PC-9 (cell line): Measurements from ENCODE around the gene CAMTA1. TPM values are rescaled to one million over a fixed set of nuclear protein-coding genes. Genes with fewer than 3 reads are reported as not detected.

Experiments used
- BruUV-seq: library from RNA; stranded (reverse); fragments of 400-500 nt; replicated peaks from 2 replicates; lab custom pipeline; 2021; lab: Mats Ljungman, UMichigan
- CTCF ChIA-PET: fragments of 300-600 bp; sonication (Branson Sonifier 250); formaldehyde crosslinking; loops from one replicate; lab custom pipeline; 2022; ENCODE audit warnings: antibody characterized with exemption; lab: Charles Lee
- POLR2A ChIA-PET: fragments of 300-600 bp; sonication (Branson Sonifier 250); formaldehyde crosslinking; loops from one replicate; lab custom pipeline; 2022; ENCODE audit warnings: antibody characterized with exemption; ENCODE audit not compliant: unreplicated experiment; lab: Charles Lee
- DNase-seq, 2 experiments: peaks; one replicate each; pipeline versions ENCODE4 v3.0.0 to v3.0.0-alpha.2; 2015 to 2022; ENCODE audit warnings: mixed read lengths in 1 of 2
- H2AFZ ChIP-seq: fragments of 200-600 bp; sonication (generic); 2 replicates; pipeline ENCODE4 v1.8.1; 2017; ENCODE audit warnings: antibody characterized with exemption
- H3F3A ChIP-seq: fragments of 200-600 bp; sonication (generic); 2 replicates; pipeline ENCODE4 v1.8.1; 2017; ENCODE audit warnings: antibody characterized with exemption, mild to moderate bottlenecking, low read depth; ENCODE audit not compliant: insufficient read depth
- H3K27ac ChIP-seq: fragments of 200-600 bp; sonication (generic); 2 replicates; pipeline ENCODE4 v1.6.1; 2016; ENCODE audit warnings: mixed run types
- H3K27me3 ChIP-seq: fragments of 200-600 bp; sonication (generic); 2 replicates; pipeline ENCODE4 v1.6.1; 2016; ENCODE audit warnings: low read depth, mixed run types; ENCODE audit not compliant: insufficient read depth
- H3K36me3 ChIP-seq: fragments of 200-600 bp; sonication (generic); 2 replicates; pipeline ENCODE4 v1.6.1; 2016; ENCODE audit warnings: low read depth, mixed run types
- H3K4me1 ChIP-seq: fragments of 200-600 bp; sonication (generic); replicated peaks from 2 replicates; pipeline ENCODE4 v1.6.1; 2016; ENCODE audit warnings: mixed run types; ENCODE audit not compliant: insufficient read depth
- H3K4me2 ChIP-seq: fragments of 200-600 bp; sonication (generic); 2 replicates; pipeline ENCODE4 v1.6.1; 2017; ENCODE audit warnings: mixed run types
- H3K4me3 ChIP-seq: fragments of 200-600 bp; sonication (generic); 2 replicates; pipeline ENCODE4 v1.6.1; 2016; ENCODE audit warnings: mixed run types
- H3K79me2 ChIP-seq: fragments of 200-600 bp; sonication (generic); 2 replicates; pipeline ENCODE4 v1.6.1; 2017; ENCODE audit warnings: low read depth, mixed run types
- H3K9me2 ChIP-seq: fragments of 200-600 bp; sonication (generic); 2 replicates; pipeline ENCODE4 v1.8.1; 2017; ENCODE audit warnings: mild to moderate bottlenecking; ENCODE audit not compliant: insufficient read depth
- H3K9me3 ChIP-seq: fragments of 200-600 bp; sonication (generic); 2 replicates; pipeline ENCODE4 v1.8.1; 2016; ENCODE audit warnings: low read depth; ENCODE audit not compliant: insufficient read depth
- H4K20me1 ChIP-seq: fragments of 200-600 bp; sonication (generic); 2 replicates; pipeline ENCODE4 v1.8.1; 2017; ENCODE audit not compliant: insufficient read depth
- EZH2 ChIP-seq: fragments of 200-600 bp; sonication (generic); IDR thresholded peaks from 2 replicates; pipeline ENCODE4 v1.8.0; 2017; ENCODE audit warnings: antibody characterized with exemption, low read depth
- intact Hi-C: fragments of 100-400 bp; cut with micrococcal nuclease; formaldehyde crosslinking; loops from one replicate; pipeline ENCODE4 v1.10.0; 2022; ENCODE audit not compliant: unreplicated experiment
- total RNA-seq: library from RNA; stranded (reverse); gene quantifications from 2 replicates; pipeline ENCODE4 v1.2.3, GENCODE V29; 2021
- TF ChIP-seq, protein P1 (sequence below): fragments of 200-600 bp; sonication (generic); conservative IDR thresholded peaks from 2 replicates; pipeline ENCODE4 v1.6.1; 2017; ENCODE audit warnings: mixed run types, antibody characterized with exemption, mild to moderate bottlenecking, moderate library complexity

CAMTA1 gene
- total RNA-seq, 1 experiment from 2014 or later: 72.3 TPM

DNA sequence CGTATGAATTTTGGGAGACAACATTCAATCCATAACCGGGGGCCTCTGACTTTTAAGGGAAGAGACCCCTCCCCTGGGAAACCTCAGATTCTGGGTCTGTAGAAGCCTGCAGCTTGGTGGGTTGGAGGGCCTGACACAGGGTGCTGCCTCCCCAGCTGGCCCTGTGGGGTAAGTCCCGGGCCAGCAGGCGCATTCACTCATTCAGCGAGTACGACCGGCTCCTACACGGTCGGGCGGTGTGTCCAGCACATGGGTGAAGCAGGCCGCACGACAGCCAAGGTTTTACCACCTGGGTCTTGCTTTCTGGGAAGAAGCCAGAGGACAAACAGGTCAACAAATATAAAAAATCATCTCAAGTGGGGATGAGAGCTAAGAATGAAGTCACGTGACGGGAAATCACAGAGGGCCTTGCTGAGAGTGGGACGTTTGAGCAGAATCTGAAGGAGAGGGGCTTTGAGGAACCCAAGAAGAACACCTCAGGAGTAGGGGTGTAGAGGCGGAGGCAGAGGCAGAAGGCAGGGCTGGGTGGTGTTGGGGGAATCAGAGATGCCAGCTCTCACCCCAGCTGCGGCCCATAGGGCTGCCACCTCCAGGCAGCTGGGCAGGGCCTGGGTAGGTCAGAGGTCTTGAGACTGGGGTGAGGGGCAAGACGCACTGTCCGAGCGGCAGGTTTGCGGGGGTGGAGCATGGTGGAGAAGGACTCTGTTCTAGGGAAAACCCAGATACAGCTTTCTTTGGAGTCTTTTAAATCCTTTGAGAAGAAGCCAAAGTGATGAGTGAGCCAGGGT is 652.5 kb downstream of the CAMTA1 start:
- no peak overlapping the region for H3K27ac ChIP-seq
- no TSS peak for BruUV-seq
- no peaks in the 10 kb centered on the region for H3K36me3 ChIP-seq
- peaks cover 86% of the 10 kb centered on the region for H3K27me3 ChIP-seq
- CTCF ChIA-PET: no interaction called here
- H2AFZ ChIP-seq: no peak overlapping the region
- no peak for DNase-seq
- no peak for TF ChIP-seq EZH2
- H3K4me2 ChIP-seq: no peak overlapping the region
- H3K79me2 ChIP-seq: no peaks in the 10 kb centered on the region
- intact Hi-C loops: no loop called here
- H3K9me3 ChIP-seq: no peaks in the 10 kb centered on the region
- POLR2A ChIA-PET: no interaction called here
- H3K4me3 ChIP-seq: no peak overlapping the region
- H3K4me1 ChIP-seq: no peaks in the 10 kb centered on the region
- no peaks in the 10 kb centered on the region for H3F3A ChIP-seq
- no peaks in the 10 kb centered on the region for H4K20me1 ChIP-seq
- H3K9me2 ChIP-seq: no peaks in the 10 kb centered on the region

DNA sequence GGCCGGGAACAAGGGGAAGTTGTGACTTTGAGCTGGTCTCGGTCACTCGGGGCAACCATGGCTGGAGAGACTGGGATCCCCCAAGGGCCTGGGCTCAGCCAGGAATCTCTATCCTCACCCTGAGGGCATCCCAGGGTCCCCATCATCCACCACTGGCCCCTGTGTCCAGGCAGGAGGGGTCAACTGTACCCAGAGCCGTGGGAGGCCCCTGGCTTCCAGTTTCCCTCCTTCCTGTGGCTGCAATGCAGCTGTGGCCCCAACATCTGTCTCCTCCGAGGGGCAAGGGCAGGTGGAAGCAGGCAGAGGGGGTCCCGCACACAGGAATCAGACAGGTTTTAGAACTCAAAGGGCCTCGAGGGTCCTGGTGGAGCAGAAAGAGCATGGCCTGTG is 653.1 kb downstream of the CAMTA1 start:
- Histone ChIP-seq H3K36me3 (no peaks in the 10 kb centered on the region), H3K4me2 (no peak overlapping the region), H4K20me1 (no peaks in the 10 kb centered on the region), H3K27ac (no peak overlapping the region), H3F3A (no peaks in the 10 kb centered on the region), H3K4me3 (no peak overlapping the region), H2AFZ (no peak overlapping the region), H3K9me3 (no peaks in the 10 kb centered on the region), H3K27me3 (peaks cover 85% of the 10 kb centered on the region), H3K9me2 (no peaks in the 10 kb centered on the region), H3K4me1 (no peaks in the 10 kb centered on the region), H3K79me2 (no peaks in the 10 kb centered on the region)
- TF ChIP-seq EZH2: no peak
- TF ChIP-seq, protein P1, sequence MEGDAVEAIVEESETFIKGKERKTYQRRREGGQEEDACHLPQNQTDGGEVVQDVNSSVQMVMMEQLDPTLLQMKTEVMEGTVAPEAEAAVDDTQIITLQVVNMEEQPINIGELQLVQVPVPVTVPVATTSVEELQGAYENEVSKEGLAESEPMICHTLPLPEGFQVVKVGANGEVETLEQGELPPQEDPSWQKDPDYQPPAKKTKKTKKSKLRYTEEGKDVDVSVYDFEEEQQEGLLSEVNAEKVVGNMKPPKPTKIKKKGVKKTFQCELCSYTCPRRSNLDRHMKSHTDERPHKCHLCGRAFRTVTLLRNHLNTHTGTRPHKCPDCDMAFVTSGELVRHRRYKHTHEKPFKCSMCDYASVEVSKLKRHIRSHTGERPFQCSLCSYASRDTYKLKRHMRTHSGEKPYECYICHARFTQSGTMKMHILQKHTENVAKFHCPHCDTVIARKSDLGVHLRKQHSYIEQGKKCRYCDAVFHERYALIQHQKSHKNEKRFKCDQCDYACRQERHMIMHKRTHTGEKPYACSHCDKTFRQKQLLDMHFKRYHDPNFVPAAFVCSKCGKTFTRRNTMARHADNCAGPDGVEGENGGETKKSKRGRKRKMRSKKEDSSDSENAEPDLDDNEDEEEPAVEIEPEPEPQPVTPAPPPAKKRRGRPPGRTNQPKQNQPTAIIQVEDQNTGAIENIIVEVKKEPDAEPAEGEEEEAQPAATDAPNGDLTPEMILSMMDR: no peak
- no TSS peak for BruUV-seq
- POLR2A ChIA-PET: no interaction called here
- DNase-seq: no peak
- CTCF ChIA-PET: no interaction called here
- intact Hi-C loops: no loop called here

DNA sequence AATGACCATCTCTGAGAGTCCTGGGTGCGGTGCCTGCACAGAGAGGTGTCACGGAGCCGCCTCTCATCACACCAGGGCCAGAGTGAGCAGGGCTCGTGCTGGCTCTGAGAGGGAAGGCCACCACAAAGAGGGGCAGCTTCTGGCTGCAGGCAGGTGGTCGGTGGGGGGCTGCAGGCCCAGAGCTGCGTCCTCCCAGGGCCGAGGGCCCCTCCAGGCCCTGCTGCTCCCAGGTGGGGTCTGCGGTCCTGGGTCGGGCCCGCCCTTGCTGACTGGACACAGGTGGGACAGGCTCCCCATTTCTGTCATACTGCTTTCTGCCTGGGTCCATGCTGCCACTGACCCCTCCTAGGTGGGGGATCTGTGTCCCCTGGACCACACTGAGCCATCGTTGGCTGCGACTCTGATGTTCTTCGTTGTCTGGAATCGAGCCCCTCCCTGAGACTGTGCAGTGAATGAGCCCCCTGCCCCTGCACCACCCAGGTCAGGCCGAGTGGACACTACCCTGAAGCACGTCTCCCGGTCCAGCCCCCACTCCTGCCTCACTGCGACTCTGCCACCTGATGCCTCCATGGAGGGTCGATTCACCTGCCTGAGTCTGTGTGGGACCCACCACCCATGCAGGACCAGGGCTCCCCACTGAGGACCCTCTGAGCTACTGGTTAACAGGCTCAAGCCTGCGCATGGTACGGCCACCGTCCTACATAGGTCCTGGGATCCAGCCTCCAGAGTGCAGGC is 653.8 kb downstream of the CAMTA1 start:
- Histone ChIP-seq H3K4me3 (no peak overlapping the region), H3K4me2 (no peak overlapping the region), H2AFZ (no peak overlapping the region), H3K9me3 (no peaks in the 10 kb centered on the region), H3K4me1 (no peaks in the 10 kb centered on the region), H3F3A (no peaks in the 10 kb centered on the region), H4K20me1 (no peaks in the 10 kb centered on the region), H3K27me3 (peaks cover 83% of the 10 kb centered on the region), H3K27ac (no peak overlapping the region), H3K79me2 (no peaks in the 10 kb centered on the region), H3K36me3 (no peaks in the 10 kb centered on the region), H3K9me2 (no peaks in the 10 kb centered on the region)
- TF ChIP-seq, protein P1: no peak
- no peak for TF ChIP-seq EZH2
- no peak for DNase-seq
- ChIA-PET POLR2A (no interaction called here), CTCF (no interaction called here)
- no TSS peak for BruUV-seq
- intact Hi-C loops: no loop called here
